ENCODE results near the gene SELENOV.

SELENOV gene

DNA sequence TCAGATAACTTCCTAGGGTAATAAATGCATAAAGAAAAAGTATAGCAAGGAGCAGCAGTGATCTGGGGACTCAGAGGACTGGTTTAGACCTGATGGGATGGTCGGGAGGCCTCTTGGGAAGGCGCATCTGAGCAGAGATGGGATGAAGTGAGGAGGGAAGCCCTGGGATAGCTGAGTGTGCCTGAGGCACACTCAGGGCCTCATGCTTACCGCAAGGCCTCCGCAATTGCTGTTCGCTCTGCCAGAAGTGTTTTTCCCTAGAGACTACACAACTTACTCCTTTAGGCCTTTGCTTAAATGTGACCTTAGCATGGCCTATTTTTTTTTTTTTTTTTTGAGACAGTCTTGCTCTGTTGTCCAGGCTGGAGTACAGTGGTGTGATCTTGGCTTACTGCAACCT lies 20.3 kb upstream of the SELENOV start:
- no peak for DNase-seq

GRCh38 chr19:39496063-39496462 lies 18.9 kb upstream of the SELENOV start:
- no peak for DNase-seq

- no peak for DNase-seq
These were observed 17.3 kb upstream of the SELENOV start for GRCh38 chr19:39497701-39497995.

DNA sequence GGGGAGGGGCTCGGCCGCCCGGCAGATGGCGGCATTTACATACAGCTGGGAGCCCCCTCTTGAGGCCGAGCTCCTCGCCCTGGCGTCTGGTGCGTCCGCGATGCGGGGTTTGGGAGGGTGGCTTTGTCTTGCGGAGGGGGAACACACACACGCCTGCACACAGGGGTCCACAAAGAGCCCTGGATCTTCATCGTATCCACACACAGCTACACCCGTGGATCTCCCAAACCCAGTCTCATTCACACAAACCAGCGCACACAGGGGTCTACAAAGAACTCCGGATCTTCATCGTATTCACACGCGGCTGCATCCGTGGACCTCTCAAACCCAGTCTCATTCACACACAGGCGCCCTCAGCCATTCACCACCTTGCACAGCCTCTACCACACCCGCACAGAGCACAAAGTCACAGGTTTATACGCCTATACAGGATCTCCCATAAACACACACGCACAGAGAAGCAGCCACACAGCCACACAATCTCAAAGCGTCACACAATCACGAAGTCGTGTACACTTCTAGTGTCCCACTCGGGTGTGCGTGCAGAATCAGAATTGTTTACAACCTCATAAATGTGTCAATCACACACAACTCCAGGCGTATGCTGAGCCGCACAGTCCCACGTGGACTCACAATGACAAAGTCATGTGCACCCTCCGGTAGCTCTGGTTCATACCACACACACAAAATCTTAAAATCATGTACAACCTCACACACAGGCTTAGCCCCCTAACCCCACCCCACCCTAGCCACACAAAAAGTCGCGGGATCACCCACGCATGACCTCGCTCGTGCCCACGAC lies 16.7 kb upstream of the SELENOV start:
- peak; percentile 16 for DNase-seq

- DNase-seq = no peak
These were observed 15.9 kb upstream of the SELENOV start, which contains the start of gene DLL3 for GRCh38 chr19:39498798-39499642. Gene DLL3 (plus strand): TSS chr19:39498947. CDS start chr19:39498975, 28 bp downstream.

DNA sequence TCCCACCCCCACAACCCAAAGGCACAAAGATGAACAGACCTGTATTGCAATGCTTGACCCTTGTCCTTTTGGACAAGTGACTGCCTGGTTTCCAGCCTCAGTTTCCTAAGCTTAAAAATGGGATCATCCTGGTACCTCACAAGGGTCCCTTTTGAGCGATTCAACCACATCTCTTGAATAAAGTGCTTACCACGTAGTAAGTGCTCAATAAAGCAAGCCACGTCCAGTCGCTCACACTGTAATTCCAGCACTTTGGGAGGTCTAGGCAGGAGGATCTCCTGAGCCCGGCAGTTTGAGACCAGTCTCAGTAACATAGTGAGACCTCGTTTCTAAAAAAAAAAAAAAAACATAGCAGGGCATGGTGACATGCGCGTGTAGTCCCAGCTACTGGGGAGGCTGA lies 15.0 kb upstream of the SELENOV start:
- DNase-seq = no peak

DNA sequence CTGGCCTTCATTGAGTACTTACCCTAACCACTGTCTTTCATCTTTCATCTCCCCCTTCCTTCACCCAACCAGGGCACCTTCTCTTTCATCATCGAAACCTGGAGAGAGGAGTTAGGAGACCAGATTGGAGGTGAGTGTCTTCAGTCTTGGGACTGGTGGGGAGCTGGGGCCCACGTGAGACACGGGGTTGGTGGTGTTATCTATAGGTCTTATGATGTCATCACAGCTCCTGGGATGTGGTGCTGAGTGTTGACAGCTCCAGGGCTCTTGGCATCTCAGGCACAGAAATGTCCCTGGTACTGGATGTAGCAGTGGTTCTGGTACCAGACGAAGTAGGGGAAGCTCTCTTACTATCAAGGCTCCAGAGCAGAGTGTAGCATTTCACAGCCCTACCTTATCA lies 14.4 kb upstream of the SELENOV start:
- DNase-seq = no peak

DNA sequence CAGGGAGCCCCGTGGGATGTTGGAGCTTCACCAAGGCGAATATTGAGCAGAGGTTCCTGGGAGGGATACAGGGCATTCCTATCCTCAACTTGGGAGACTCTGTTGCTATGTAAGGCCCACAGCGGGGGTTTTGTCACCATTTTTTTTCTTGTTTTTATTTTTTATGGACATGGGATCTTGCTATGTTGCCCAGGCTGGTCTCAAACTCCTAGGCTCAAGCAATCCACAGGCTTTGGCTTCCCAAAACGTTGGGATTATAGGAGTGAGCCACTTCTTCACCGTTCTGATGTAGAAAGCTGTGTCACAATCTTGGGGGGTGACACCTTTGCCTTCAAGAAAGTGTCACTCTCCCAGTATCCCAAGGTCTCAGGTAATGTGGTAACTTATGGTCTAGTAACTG lies 13.6 kb upstream of the SELENOV start:
- no peak for DNase-seq

DNA sequence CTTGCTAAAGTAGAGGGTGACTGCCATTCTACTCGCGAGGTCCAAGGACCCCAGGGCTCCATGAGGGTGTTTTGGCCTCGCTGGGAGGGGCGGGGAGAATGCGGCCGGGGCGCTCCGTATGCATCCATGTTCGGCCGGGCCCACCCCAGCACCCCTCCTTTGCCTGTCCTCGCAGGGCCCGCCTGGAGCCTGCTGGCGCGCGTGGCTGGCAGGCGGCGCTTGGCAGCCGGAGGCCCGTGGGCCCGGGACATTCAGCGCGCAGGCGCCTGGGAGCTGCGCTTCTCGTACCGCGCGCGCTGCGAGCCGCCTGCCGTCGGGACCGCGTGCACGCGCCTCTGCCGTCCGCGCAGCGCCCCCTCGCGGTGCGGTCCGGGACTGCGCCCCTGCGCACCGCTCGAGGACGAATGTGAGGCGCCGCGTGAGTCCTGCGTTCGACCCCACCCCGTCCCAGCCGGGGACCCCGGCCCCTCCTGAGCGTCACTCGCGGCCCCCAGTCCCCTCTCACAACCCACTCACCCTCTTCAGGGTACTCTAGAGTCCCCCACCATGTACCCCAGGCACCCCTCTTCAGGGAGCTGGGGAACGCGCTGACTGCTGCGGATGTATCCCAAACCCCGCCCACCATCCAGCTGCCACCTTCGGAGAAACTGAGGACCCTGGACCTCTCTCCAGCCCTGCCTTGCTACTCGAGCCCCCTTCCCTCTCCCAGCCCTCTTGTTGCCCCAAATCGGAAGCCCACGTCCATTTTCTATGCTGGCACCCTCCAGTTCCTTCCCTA lies 12.1 kb upstream of the SELENOV start:
- peak; percentile 67 for DNase-seq

DNA sequence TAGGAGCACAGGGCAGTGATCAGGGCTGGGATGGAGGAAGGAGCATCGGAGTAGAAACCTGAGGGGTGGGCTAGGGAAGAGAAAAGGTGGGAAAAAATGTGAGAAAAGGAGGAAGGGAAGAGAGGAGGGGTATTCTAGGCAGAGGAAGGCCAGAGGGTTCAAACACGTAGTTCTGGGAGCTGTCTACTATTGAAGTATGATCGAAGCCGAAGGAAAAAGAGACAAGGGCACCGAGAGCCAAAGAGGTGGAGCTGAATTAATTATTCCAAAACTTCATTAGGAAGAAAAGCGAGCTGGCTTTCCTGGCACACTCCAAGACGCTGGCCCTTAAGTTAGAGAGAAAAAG lies 8.4 kb upstream of the SELENOV start:
- no peak for DNase-seq

- DNase-seq = peak; percentile 73
These were observed 7.8 kb upstream of the SELENOV start for GRCh38 chr19:39506944-39507714.

- no peak for DNase-seq
These were observed 7.1 kb upstream of the SELENOV start for GRCh38 chr19:39507715-39508364.

- no peak for DNase-seq
These were observed 6.3 kb upstream of the SELENOV start for GRCh38 chr19:39508629-39509028.

DNA sequence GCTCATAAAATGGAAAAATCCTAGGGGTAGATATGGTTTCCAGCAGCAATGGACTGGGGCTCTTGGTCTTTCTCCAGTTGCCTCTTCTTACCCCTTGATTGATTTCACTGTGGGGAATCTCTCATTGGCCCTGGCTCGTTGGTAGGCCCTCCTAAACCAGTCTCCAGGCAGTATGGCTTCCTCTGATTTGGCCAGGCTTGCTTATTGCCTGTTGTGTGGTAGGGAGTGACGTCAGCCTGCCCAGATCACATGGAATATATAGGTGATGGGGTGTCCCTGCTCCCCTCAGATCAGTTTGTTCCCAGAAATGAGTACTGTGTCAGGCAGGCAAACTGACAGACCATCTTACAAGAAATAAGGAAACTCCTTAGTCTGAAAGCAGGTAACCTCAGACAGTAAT lies 5.7 kb upstream of the SELENOV start:
- DNase-seq = no peak

DNA sequence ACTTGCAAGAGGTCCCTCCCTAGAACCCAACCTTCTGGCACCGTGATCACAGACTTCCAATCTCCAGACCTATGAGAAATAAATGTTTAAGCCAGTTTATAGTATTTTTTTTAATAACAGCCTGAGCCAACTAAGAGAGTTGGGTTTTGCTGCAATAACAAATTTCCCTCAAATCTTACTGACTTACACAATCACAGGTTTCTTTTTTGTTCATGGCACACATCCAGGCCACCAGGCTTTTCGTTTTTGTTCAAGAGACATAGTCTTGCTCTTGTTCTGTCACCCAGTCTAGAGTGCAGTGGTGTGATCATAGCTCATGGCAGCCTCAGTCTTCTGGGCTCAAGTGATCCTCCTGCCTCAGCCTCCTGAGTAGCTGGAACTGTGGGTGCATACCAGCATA lies 2.0 kb upstream of the SELENOV start:
- DNase-seq = no peak

GRCh38 chr19:39515551-39516191 lies 732 bp downstream of the SELENOV start:
- no peak for DNase-seq

GRCh38 chr19:39516270-39516669 lies 1.3 kb downstream of the SELENOV start:
- DNase-seq = no peak

GRCh38 chr19:39517432-39517831 lies 2.5 kb downstream of the SELENOV start:
- no peak for DNase-seq

- no peak for DNase-seq
These were observed 3.5 kb downstream of the SELENOV start for GRCh38 chr19:39518458-39518857.

DNA sequence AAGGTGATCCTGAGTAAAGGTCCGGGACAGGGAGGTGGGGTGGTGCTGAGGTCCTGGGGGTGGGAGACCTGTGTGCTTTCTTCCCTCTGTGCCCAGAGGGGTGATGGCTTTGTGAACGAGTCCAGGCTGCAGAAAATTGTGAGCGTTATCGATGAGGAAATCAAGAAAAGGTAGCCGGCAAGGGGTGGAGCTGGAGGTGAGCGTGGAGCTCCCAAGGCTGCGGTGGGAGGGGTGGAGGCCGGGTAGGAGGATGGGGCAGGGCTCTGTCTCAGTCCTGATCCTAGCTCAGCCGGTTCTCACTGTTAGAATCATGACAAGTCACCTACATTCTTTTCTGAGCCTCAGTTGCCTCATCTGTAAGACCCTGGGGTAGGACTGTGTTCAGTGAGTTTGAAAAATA lies 4.0 kb downstream of the SELENOV start:
- DNase-seq = no peak
